ENCODE results near the gene EIF3I.
A peak's percentile ranks its signal among the peaks of the same experiment; 100 is the strongest.

Gene EIF3I

GRCh38 chr1:32232558-32233304 is 10.5 kb downstream of the EIF3I start:
- H3K4me3 ChIP-seq (ENCODE audit: low read depth, low read length): no peak overlapping the region
- TF ChIP-seq CTCF (IDR thresholded peaks at IDR 0.05; ENCODE audit: low read depth, low read length): no peak

- no peak overlapping the region for H3K4me3 ChIP-seq (ENCODE audit: low read depth, low read length)
- no peak for TF ChIP-seq CTCF (IDR thresholded peaks at IDR 0.05; ENCODE audit: low read depth, low read length)
These were observed 12.6 kb downstream of the EIF3I start for GRCh38 chr1:32234792-32235191.

- no peak for TF ChIP-seq CTCF (IDR thresholded peaks at IDR 0.05; ENCODE audit: low read depth, low read length)
- H3K4me3 ChIP-seq (ENCODE audit: low read depth, low read length): no peak overlapping the region
These were observed 17.1 kb downstream of the EIF3I start for GRCh38 chr1:32239337-32239736.

- no peak for TF ChIP-seq CTCF (IDR thresholded peaks at IDR 0.05; ENCODE audit: low read depth, low read length)
- H3K4me3 ChIP-seq (ENCODE audit: low read depth, low read length): no peak overlapping the region; the same call in 1 of the 2 replicates
These were observed 17.6 kb downstream of the EIF3I start for GRCh38 chr1:32239790-32240139.

GRCh38 chr1:32240140-32240951 is 18.1 kb downstream of the EIF3I start:
- peak overlapping the region; percentile 66 for H3K4me3 ChIP-seq (ENCODE audit: low read depth, low read length)

GRCh38 chr1:32241001-32241763 is 19.0 kb downstream of the EIF3I start:
- no peak for TF ChIP-seq CTCF (IDR thresholded peaks at IDR 0.05; ENCODE audit: low read depth, low read length)
- peak overlapping the region; percentile 66 for H3K4me3 ChIP-seq (ENCODE audit: low read depth, low read length)

More at GRCh38 chr1:32240140-32240951, 18.1 kb downstream of the EIF3I start:
- TF ChIP-seq CTCF (IDR thresholded peaks at IDR 0.05; ENCODE audit: low read depth, low read length): peak; percentile 9; the same call in 1 of the 2 replicates
